Lung microvascular endothelial cell (primary cell): ENCODE data around the gene ZNF774. TPM values are rescaled to one million over a fixed set of nuclear protein-coding genes. Genes with fewer than 3 reads are reported as not detected.
"Not testable (repeated sequence)": the region's sequence is repeated elsewhere in the genome, so short reads cannot be mapped to it uniquely, and the experiment has no call there.

Experiments used
- DNase-seq, 2 donors: peaks; one replicate each; pipeline versions ENCODE4 v3.0.0 to v3.0.0-alpha.2; 2010; ENCODE audit warnings: low read depth in 2 of 2
- total RNA-seq: library from RNA; depleted of rRNA; stranded (reverse); fragments of >200 nt; gene quantifications from 2 replicates; pipeline ENCODE4 v1.2.1, GENCODE V29; 2014

The ZNF774 gene
- total RNA-seq, 1 donor from 2014 or later: 0.79 TPM

- no peak for DNase-seq
Measured at GRCh38 chr15:90345857-90346256, 6.2 kb upstream of the ZNF774 start.

GRCh38 chr15:90347431-90348065 lies 4.5 kb upstream of the ZNF774 start:
- not testable (repeated sequence) for DNase-seq

DNA sequence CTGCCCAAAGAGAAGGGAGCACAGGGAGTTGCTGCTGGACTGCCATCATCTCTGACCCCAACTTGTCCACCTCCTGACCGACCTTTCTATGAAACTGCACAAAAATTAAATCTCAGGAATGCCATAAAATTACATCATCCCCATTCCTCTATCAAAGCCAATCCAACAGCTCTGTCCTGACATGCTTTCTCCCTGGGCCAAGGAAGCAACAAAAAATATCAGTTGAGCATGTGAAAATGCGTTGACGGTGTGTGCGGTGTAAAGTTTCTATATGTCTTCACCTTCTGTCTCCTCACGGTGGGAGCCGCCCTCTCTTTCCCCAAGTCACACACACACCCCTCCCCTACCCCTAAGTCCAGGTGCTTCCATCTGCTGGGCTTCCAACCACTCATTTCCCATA lies 3.6 kb upstream of the ZNF774 start:
- no peak for DNase-seq

- no peak for DNase-seq
Measured at GRCh38 chr15:90349072-90349471, 3.0 kb upstream of the ZNF774 start.

DNA sequence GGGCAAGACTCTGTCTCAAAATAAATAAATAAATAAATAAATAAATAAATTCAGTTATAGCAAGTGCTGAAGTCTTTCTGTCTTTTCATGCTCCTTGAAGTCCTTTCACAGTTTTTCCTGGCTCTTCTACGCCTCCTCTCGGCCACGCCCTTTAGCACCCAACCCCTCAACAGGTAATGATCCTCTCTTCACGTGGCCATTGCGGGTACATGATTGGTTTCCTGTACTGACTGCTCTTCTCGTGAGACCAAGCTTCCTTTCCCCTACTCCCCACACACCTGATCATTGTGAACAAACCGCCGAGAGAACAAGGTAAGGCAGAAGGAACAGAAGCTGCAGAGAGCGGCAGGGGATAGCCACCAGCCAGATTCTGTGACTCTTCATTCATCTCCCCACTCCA lies 2.3 kb upstream of the ZNF774 start:
- no peak for DNase-seq

DNA sequence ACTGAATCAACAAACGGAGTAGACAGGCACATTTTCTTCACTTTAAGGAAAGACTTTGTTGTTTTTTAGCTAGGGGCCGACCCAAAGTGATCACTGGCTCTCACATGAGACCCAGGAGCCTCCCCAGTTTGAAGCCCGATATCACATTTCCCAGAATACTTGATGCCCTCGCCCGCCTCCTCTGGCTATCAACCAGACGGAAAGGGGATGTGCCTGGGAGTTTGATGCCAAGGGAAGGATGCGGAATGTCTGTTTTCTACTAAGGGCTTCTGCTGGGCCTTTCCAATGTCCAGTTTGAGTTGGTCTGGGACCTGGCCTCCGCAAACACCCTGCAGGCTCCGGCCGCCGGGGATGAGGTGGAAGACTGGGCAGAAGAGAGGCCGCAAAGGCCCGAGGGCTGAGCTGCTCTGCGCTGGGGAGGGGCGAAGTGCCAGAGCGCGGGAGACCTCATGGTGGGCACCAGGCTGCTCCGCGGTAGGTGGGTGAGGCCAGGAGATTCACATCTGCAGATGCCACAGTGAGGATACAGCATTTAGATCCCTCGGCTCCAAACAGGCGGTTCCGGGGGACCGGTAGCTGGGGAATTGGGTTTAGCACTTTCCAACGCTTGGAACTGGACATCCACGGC lies 491 bp upstream of the ZNF774 start:
- no peak for DNase-seq

GRCh38 chr15:90354986-90355385 lies 2.9 kb downstream of the ZNF774 start:
- DNase-seq: no peak

- peak in 1 of 2 donors; percentile 78 for DNase-seq
Measured at GRCh38 chr15:90358124-90359033, 6.3 kb downstream of the ZNF774 start.

DNA sequence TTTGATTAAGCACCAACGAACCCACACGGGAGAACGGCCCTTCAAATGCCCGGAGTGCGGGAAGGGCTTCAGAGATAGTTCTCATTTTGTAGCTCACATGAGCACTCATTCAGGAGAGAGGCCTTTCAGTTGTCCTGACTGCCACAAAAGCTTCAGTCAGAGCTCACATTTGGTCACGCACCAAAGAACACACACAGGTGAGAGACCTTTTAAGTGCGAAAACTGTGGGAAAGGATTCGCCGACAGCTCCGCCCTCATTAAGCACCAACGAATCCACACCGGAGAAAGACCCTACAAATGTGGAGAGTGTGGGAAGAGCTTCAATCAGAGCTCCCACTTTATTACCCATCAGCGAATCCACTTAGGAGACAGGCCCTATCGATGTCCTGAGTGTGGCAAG lies 8.7 kb downstream of the ZNF774 start:
- DNase-seq: no peak

GRCh38 chr15:90362936-90363212 lies 10.8 kb downstream of the ZNF774 start:
- peak; percentile 79 to 81 for DNase-seq

- peak; percentile 34 to 71 for DNase-seq
Measured at GRCh38 chr15:90364251-90364650, 12.2 kb downstream of the ZNF774 start.

DNA sequence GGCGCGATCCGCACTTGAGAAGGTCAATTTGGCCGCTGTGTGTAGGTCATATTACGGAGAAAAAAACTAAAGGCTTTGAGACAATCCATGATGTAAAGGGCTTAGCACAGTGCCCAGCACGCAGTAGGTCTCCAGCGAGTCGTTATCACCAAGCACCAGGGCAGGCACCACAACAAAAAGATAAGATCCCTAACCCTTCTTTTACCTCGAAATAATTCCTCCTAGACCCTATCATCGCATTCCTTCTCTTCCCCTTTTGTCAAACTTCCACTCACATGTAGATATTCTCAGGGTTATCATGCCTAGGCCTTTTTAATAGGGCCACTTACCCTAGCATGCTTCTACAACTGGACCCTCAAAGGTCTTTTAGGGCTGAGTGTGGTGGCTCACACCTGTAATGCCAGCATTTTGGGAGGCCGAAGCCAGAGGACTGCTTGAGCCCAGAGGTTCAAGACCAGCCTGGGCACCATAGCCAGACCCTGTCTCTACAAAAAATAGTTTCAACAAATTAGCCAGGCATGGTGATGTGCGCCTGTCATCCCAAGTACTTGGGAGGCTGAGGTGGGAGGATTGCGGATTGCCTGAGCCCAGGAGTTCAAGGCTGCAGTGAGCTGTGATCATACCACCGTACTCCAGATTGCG lies 13.5 kb downstream of the ZNF774 start:
- no peak for DNase-seq

DNA sequence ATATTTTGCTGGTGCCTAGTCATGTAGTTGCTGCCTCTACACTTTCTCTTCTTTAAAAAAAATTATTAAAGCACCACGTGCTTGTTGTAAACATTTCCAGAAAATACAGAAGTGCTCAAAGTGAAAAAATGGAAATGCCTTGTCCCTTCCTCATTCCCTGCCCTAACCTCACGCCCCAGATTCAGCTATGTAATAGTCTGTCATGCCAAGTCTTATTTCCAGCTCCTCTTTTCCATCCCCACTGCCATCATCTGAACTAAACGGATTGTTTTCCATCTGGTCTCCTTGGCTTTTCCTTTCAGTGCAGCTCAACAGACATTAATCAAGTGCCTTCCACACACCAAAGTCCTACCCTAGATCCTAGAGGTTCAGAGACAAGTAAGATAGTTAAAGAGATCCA lies 15.5 kb downstream of the ZNF774 start:
- DNase-seq: no peak

GRCh38 chr15:90375071-90375470 lies 23.0 kb downstream of the ZNF774 start:
- no peak for DNase-seq

DNA sequence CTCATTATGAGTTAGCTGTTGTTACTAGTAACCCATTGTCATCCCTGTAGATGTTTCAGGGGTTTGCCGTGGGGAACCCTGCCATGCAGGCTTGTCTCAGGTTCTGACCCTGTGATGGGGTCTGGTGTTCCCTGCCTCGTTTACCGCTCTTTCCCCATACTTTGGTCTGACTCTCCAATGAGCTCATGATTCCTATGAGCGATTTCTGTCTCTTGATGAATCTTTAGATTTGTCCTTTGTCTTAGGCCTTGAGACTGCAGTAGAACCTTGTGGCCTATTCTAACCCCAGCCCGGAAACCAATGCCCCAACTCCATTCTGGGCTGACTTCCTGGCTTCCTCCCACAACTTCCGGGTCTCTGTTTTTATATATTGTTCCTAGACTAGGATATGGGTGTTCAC lies 24.7 kb downstream of the ZNF774 start:
- DNase-seq: peak in 1 of 2 donors; percentile 82

- DNase-seq: no peak
Measured at GRCh38 chr15:90379263-90379662, 27.2 kb downstream of the ZNF774 start.

GRCh38 chr15:90381515-90381914 lies 29.4 kb downstream of the ZNF774 start:
- DNase-seq: no peak

DNA sequence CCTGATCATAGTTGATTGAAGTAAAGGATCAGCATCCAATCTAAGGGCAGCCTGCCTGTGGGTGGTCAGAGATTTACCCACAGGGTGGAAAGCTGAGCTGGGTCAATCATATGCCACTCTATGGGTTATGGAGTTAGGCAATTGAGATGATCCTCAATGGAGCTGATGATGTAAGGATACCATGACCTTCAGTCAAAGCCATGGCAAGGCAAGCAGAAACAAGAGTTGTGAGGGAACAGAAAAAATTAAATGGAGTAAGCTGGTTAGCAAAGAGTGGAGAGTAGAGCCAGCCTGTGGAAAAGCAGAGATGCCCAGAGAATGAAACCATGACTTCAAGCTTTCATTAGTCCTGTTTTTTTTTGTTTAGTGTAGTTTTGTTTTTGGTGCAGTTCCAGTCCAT lies 30.2 kb downstream of the ZNF774 start:
- DNase-seq: no peak

- no peak for DNase-seq
Measured at GRCh38 chr15:90386221-90386620, 34.1 kb downstream of the ZNF774 start.

DNA sequence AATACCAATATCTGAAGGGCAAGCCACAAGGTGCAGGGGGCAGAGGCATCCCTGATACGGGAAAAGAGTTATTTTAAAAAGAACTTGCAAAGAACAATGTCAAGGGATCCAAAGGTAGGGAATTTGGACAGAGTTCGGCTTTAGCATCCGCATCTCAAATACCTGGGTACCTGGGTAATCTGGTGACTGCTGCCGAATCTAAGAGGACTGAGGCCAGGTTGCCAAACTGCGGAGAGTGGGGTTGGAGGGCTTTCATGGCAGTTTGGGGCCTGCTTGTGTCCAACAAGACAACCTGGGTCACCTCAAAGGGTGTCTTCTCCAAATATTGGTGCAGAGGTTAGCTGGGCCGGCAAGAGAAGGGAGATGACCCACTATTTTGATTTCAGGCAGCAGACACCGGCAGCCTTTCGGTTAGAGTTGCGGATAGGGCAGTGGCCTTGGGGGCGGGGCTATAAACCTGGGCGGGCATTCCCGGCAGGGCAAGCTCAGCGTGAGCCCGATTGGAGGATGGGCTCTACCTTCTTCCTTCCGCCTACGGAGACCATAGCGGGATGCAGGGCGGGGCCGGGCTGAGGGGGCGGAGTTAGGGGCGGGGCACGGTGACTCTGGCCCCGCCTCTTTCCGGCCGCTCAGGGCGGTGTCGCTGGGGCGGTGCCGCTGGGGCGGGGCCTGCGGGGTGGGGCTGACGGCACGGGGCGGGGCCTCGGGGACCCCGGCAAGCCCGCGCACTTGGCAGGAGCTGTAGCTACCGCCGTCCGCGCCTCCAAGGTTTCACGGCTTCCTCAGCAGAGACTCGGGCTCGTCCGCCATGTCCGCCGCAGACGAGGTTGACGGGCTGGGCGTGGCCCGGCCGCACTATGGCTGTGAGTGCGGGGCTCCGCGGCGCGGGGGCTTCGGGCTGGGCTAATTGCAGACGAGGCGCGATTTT lies 35.7 kb downstream of the ZNF774 start, which contains the start of gene IQGAP1:
IQGAP1 (plus strand) TSS at position 709 of the 928 bp plus-strand sequence; CDS start at position 809, 100 bp downstream.
- peak; percentile 97 to 98 for DNase-seq
